Keratinocyte (primary cell): ENCODE measurements around the gene FRZB. TPM values are rescaled to one million over a fixed set of nuclear protein-coding genes. Genes with fewer than 3 reads are reported as not detected.

ENCODE experiments used
- DNase-seq: peaks from one replicate; pipeline ENCODE4 v3.0.0-alpha.2; 2011; ENCODE audit warnings: low read depth, missing footprints, low spot score
- FAIRE-seq: peaks from 2 replicates; lab custom pipeline; 2011; peaks lifted over from hg19 to GRCh38; lab: Jason Lieb, UNC
- H2AFZ ChIP-seq: 2 replicates; pipeline ENCODE4 v1.6.0; 2012; ENCODE audit warnings: low read length, control low read depth, inconsistent platforms; ENCODE audit not compliant: control insufficient read depth
- H3K27ac ChIP-seq: 2 replicates; pipeline ENCODE4 v1.5.1; 2011; ENCODE audit warnings: low read length; ENCODE audit not compliant: control insufficient read depth, insufficient read depth
- H3K27me3 ChIP-seq: 3 replicates; pipeline ENCODE4 v1.6.0; 2011; ENCODE audit warnings: low read length; ENCODE audit not compliant: control insufficient read depth, insufficient read depth; ENCODE audit errors: extremely low read depth
- H3K36me3 ChIP-seq, 2 experiments: 2 replicates in 1 of 2; 3 replicates in 1 of 2; pipeline ENCODE4 v1.5.1; 2011; ENCODE audit warnings: low read length in 2 of 2, mild to moderate bottlenecking in 1 of 2; ENCODE audit not compliant: control insufficient read depth in 2 of 2, insufficient read depth in 2 of 2; ENCODE audit errors: extremely low read depth in 1 of 2
- H3K4me1 ChIP-seq: 3 replicates; pipeline ENCODE4 v1.5.1; 2011; ENCODE audit warnings: low read length; ENCODE audit not compliant: control insufficient read depth, insufficient read depth; ENCODE audit errors: extremely low read depth
- H3K4me2 ChIP-seq: 3 replicates; pipeline ENCODE4 v1.6.0; 2011; ENCODE audit warnings: low read depth, low read length; ENCODE audit not compliant: control insufficient read depth, insufficient read depth; ENCODE audit errors: extremely low read depth
- H3K4me3 ChIP-seq, 3 experiments: fragments of 200-600 bp in 1 of 3; sonication (generic) in 1 of 3; 2 replicates in 2 of 3; 3 replicates in 1 of 3; pipeline ENCODE4 v1.5.1; 2011 to 2016; ENCODE audit warnings: low read length in 3 of 3, mild to moderate bottlenecking in 3 of 3, control low read depth in 2 of 3, inconsistent platforms in 1 of 3, low read depth in 1 of 3, mixed read lengths in 1 of 3, mixed run types in 1 of 3, moderate library complexity in 1 of 3; ENCODE audit not compliant: control insufficient read depth in 2 of 3, insufficient read depth in 2 of 3; ENCODE audit errors: extremely low read depth in 1 of 3
- H3K79me2 ChIP-seq: 2 replicates; pipeline ENCODE4 v1.6.0; 2012; ENCODE audit warnings: low read length; ENCODE audit not compliant: control insufficient read depth, insufficient read depth
- H3K9ac ChIP-seq: 3 replicates; pipeline ENCODE4 v1.6.0; 2011; ENCODE audit warnings: low read length; ENCODE audit not compliant: control insufficient read depth, insufficient read depth; ENCODE audit errors: extremely low read depth
- H3K9me1 ChIP-seq: 3 replicates; pipeline ENCODE4 v1.6.0; 2011; ENCODE audit warnings: low read length; ENCODE audit not compliant: control insufficient read depth, insufficient read depth; ENCODE audit errors: extremely low read depth
- H3K9me3 ChIP-seq: 2 replicates; pipeline ENCODE4 v1.5.1; 2012; ENCODE audit warnings: low read depth, low read length; ENCODE audit not compliant: control insufficient read depth
- H4K20me1 ChIP-seq: 3 replicates; pipeline ENCODE4 v1.6.0; 2011; ENCODE audit warnings: low read length; ENCODE audit not compliant: control insufficient read depth, insufficient read depth; ENCODE audit errors: extremely low read depth
- EZH2 ChIP-seq: IDR thresholded peaks from one replicate; pipeline ENCODE4 v1.6.1; 2012; ENCODE audit warnings: inconsistent platforms, mild to moderate bottlenecking, low read length, moderate library complexity
- dilution Hi-C: fragments of 300-500 bp; cut with MboI; formaldehyde crosslinking; loops from one replicate; pipeline ENCODE4 v1.7.0; 2020; ENCODE audit warnings: low sequenced_read_pairs; ENCODE audit not compliant: extremely low pct_ligation_motif_present
- polyA plus RNA-seq, 5 experiments: library from polyadenylated mRNA; depleted of rRNA in 3 of 5; stranded (reverse) in 3 of 5; stranded (forward) in 1 of 5; unstranded in 1 of 5; fragments of >200 nt; gene quantifications; 1 replicate in 1 of 5; 2 replicates in 3 of 5; 3 replicates in 1 of 5; pipeline versions ENCODE4 v1.2.1 to v1.2.3, GENCODE V29; 2011 to 2012; ENCODE audit warnings: missing spikeins in 2 of 5, low read depth in 1 of 5, low replicate concordance in 1 of 5
- TF ChIP-seq, protein P1 (sequence below), 3 experiments: IDR thresholded peaks in 1 of 3; conservative IDR thresholded peaks in 1 of 3; optimal IDR thresholded peaks in 1 of 3; 2 replicates in 2 of 3; 3 replicates in 1 of 3; pipeline versions ENCODE3 to v1.5.1; 2011; ENCODE audit warnings: low read length in 3 of 3, mild to moderate bottlenecking in 3 of 3, moderate library complexity in 2 of 3, control low read depth in 1 of 3, inconsistent platforms in 1 of 3; ENCODE audit not compliant: insufficient read depth in 2 of 3; ENCODE audit errors: extremely low read depth in 1 of 3

The FRZB gene
- polyA plus RNA-seq, 1 donor (not counting 4 experiments of a cell fraction or from before 2014, with no cell fraction given) = 0.05 TPM

DNA sequence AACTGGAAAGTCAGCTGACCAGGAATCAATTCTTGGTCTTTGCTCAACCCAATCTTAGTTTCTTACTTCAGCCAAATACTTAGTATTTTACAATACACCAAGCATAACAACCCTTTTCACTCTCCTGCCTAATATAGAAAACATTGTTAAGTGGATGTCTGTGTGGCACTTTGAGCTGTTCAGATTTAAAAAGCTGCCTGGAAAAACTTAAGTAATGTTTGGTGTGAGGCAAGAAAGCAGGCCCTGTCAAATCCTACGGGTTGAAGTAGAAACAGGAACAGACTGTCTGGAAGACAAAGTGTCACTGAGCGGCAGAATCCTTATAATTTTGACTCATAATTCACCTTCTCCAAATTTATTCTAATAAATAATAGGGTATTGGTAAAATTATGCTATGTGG, 37.1 kb upstream of the FRZB start:
- Histone ChIP-seq H3K27me3 (no peaks in the 10 kb centered on the region), H3K27ac (no peak overlapping the region), H2AFZ (no peak overlapping the region), H3K4me1 (no peaks in the 10 kb centered on the region), H3K79me2 (no peaks in the 10 kb centered on the region), H3K4me2 (no peak overlapping the region), H3K4me3 (no peak overlapping the region), H3K36me3 (peaks cover 0 to 4% of the 10 kb centered on the region in 2 experiments), H3K9me3 (no peaks in the 10 kb centered on the region), H4K20me1 (no peaks in the 10 kb centered on the region), H3K9me1 (no peaks in the 10 kb centered on the region), H3K9ac (no peak overlapping the region)
- TF ChIP-seq, protein P1, sequence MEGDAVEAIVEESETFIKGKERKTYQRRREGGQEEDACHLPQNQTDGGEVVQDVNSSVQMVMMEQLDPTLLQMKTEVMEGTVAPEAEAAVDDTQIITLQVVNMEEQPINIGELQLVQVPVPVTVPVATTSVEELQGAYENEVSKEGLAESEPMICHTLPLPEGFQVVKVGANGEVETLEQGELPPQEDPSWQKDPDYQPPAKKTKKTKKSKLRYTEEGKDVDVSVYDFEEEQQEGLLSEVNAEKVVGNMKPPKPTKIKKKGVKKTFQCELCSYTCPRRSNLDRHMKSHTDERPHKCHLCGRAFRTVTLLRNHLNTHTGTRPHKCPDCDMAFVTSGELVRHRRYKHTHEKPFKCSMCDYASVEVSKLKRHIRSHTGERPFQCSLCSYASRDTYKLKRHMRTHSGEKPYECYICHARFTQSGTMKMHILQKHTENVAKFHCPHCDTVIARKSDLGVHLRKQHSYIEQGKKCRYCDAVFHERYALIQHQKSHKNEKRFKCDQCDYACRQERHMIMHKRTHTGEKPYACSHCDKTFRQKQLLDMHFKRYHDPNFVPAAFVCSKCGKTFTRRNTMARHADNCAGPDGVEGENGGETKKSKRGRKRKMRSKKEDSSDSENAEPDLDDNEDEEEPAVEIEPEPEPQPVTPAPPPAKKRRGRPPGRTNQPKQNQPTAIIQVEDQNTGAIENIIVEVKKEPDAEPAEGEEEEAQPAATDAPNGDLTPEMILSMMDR (optimal IDR thresholded peaks at IDR 0.05 in 1 of 3, IDR thresholded peaks at IDR 0.05 in 1 of 3, conservative IDR thresholded peaks at IDR 0.05 in 1 of 3; ENCODE audit: extremely low read depth in 1 of 3, insufficient read depth in 2 of 3, low read length in 3 of 3) = no peak
- TF ChIP-seq EZH2 = no peak
- no peak for DNase-seq
- dilution Hi-C loops = no loop called here
- FAIRE-seq = no peak

GRCh38 chr2:182901748-182902147, 35.3 kb upstream of the FRZB start:
- Histone ChIP-seq H3K4me3 (no peak overlapping the region), H4K20me1 (no peaks in the 10 kb centered on the region), H3K4me2 (no peak overlapping the region), H3K27me3 (no peaks in the 10 kb centered on the region), H3K9me1 (no peaks in the 10 kb centered on the region), H3K4me1 (no peaks in the 10 kb centered on the region), H3K9ac (no peak overlapping the region), H3K27ac (no peak overlapping the region), H3K79me2 (no peaks in the 10 kb centered on the region), H2AFZ (no peak overlapping the region), H3K36me3 (peaks cover 0 to 4% of the 10 kb centered on the region in 2 experiments), H3K9me3 (no peaks in the 10 kb centered on the region)
- TF ChIP-seq, protein P1 (optimal IDR thresholded peaks at IDR 0.05 in 1 of 3, IDR thresholded peaks at IDR 0.05 in 1 of 3, conservative IDR thresholded peaks at IDR 0.05 in 1 of 3; ENCODE audit: extremely low read depth in 1 of 3, insufficient read depth in 2 of 3, low read length in 3 of 3) = no peak
- no peak for TF ChIP-seq EZH2
- FAIRE-seq = no peak
- DNase-seq = no peak
- dilution Hi-C loops = no loop called here
